ENCODE results near the gene ZSWIM5.
A peak's percentile ranks its signal among the peaks of the same experiment; 100 is the strongest.

ZSWIM5 gene

DNA sequence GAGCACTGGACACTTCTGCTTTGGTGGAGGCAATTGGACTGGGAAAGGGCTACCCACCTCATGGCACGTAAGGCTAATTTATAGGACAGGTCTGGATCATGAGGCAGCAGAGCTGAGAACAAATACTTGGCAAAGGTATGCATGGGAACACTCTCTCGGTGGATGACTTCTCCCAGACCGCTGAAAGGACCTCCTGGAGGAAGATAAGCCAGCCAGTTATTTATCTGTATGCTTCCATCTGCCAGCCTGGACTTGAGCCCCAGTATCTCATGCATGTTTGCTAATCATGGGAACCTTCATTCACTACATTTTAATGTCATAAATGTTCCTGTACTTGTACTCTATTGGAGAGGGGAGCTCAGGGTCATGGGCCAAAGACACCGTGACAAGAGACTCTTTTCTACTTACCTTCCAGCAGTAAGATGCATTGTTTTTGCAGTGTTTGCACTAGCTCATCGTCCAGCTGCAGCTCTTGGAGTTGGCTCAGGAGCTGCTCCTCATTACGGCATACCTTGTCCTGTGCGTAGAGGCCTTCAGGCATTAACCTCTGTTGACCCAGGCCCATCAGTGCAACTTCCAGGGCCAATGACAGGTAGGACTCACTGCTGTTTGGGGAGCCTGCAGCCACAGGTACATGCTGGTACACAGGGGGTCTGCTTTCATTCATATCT, 170.6 kb downstream of the ZSWIM5 start:
- Histone ChIP-seq H4K20me1 (ENCODE audit: insufficient read depth, low read length) (no peaks in the 10 kb centered on the region), H3K4me3 (ENCODE audit: low read length) (no peak overlapping the region), H2AFZ (ENCODE audit: low read length) (no peak overlapping the region), H3K4me1 (ENCODE audit: low read length) (0 out of 2 replicates have a peak, but pooled peaks cover 4% of the 10 kb centered on the region), H3K79me2 (ENCODE audit: low read length) (no peaks in the 10 kb centered on the region), H3K9ac (ENCODE audit: low read length) (no peak overlapping the region), H3K4me2 (ENCODE audit: low read depth, low read length) (no peak overlapping the region), H3F3A (ENCODE audit: insufficient read depth, low read length) (no peaks in the 10 kb centered on the region), H3K9me3 (replicated peaks; ENCODE audit: insufficient read depth, low read length) (no peaks in the 10 kb centered on the region), H3K27me3 (replicated peaks; ENCODE audit: insufficient read depth, low read length) (no peaks in the 10 kb centered on the region), H3K27ac (ENCODE audit: low read length) (no peak overlapping the region), H3K9me2 (replicated peaks; ENCODE audit: insufficient read depth, low read length) (no peaks in the 10 kb centered on the region), H3K36me3 (replicated peaks; ENCODE audit: insufficient read depth, low read length) (no peaks in the 10 kb centered on the region)
- DNase-seq, result no peak
- TF ChIP-seq EZH2 (optimal IDR thresholded peaks at IDR 0.05; ENCODE audit: low read depth, low read length), result no peak
- TF ChIP-seq, protein P1, sequence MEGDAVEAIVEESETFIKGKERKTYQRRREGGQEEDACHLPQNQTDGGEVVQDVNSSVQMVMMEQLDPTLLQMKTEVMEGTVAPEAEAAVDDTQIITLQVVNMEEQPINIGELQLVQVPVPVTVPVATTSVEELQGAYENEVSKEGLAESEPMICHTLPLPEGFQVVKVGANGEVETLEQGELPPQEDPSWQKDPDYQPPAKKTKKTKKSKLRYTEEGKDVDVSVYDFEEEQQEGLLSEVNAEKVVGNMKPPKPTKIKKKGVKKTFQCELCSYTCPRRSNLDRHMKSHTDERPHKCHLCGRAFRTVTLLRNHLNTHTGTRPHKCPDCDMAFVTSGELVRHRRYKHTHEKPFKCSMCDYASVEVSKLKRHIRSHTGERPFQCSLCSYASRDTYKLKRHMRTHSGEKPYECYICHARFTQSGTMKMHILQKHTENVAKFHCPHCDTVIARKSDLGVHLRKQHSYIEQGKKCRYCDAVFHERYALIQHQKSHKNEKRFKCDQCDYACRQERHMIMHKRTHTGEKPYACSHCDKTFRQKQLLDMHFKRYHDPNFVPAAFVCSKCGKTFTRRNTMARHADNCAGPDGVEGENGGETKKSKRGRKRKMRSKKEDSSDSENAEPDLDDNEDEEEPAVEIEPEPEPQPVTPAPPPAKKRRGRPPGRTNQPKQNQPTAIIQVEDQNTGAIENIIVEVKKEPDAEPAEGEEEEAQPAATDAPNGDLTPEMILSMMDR (IDR thresholded peaks at IDR 0.05; ENCODE audit: low read length), result no peak
- TF ChIP-seq EZH2phosphoT487 (IDR thresholded peaks at IDR 0.05; ENCODE audit: low read length), result no peak

DNA sequence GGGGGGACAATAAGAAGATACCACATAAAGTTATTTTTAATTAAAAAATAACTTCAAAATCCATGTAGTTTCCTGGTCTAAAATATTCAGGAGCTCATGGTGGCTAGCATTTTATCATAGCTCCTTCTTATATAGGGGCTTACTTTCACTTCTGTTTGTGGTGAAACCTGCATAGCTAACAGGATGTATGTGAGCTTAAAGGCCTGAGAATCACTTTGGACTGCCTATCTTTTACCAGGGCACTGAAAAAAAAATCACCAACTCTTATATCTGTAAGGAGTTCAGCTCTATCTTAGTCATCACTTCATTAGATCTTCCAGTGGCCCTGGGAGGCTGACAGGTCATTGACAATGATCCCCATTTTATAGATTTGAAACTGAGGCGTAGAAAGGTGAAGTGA, 173.0 kb downstream of the ZSWIM5 start:
- Histone ChIP-seq H3K4me2 (ENCODE audit: low read depth, low read length) (no peak overlapping the region), H4K20me1 (ENCODE audit: insufficient read depth, low read length) (no peaks in the 10 kb centered on the region), H3K27me3 (replicated peaks; ENCODE audit: insufficient read depth, low read length) (no peaks in the 10 kb centered on the region), H3K27ac (ENCODE audit: low read length) (no peak overlapping the region), H3F3A (ENCODE audit: insufficient read depth, low read length) (no peaks in the 10 kb centered on the region), H3K4me1 (ENCODE audit: low read length) (0 out of 2 replicates have a peak, but pooled peaks cover 4% of the 10 kb centered on the region), H3K36me3 (replicated peaks; ENCODE audit: insufficient read depth, low read length) (no peaks in the 10 kb centered on the region), H2AFZ (ENCODE audit: low read length) (no peak overlapping the region), H3K4me3 (ENCODE audit: low read length) (no peak overlapping the region), H3K9ac (ENCODE audit: low read length) (no peak overlapping the region), H3K9me2 (replicated peaks; ENCODE audit: insufficient read depth, low read length) (no peaks in the 10 kb centered on the region), H3K9me3 (replicated peaks; ENCODE audit: insufficient read depth, low read length) (no peaks in the 10 kb centered on the region), H3K79me2 (ENCODE audit: low read length) (no peaks in the 10 kb centered on the region)
- TF ChIP-seq, protein P1 (IDR thresholded peaks at IDR 0.05; ENCODE audit: low read length), result no peak
- TF ChIP-seq EZH2 (optimal IDR thresholded peaks at IDR 0.05; ENCODE audit: low read depth, low read length) (no peak), EZH2phosphoT487 (IDR thresholded peaks at IDR 0.05; ENCODE audit: low read length) (no peak)
- peak; percentile 75 for DNase-seq

DNA sequence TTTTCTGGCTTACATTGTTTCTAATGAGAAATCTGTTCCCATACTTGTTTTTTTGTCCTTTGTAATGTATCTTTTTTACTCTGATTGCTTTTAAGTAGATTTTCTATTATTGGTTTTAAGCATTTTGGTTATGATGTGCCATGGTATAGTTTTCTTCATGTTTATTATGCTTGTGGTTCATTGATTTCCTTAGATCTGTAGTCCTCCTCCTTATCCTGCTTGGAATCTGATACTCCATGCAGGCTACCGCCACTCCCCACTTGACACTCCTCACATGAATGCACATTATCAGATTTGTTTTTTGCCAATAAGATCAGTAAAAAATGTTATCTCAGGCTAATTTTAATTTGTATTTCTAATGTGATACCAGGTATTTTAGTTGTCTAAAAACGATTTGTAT, 173.6 kb downstream of the ZSWIM5 start:
- H3K27me3 ChIP-seq (replicated peaks; ENCODE audit: insufficient read depth, low read length), result no peaks in the 10 kb centered on the region
- no peaks in the 10 kb centered on the region for H3K9me2 ChIP-seq (replicated peaks; ENCODE audit: insufficient read depth, low read length)
- no peaks in the 10 kb centered on the region for H3K79me2 ChIP-seq (ENCODE audit: low read length)
- H3K9ac ChIP-seq (ENCODE audit: low read length), result no peak overlapping the region
- H3F3A ChIP-seq (ENCODE audit: insufficient read depth, low read length), result no peaks in the 10 kb centered on the region
- 0 out of 2 replicates have a peak, but pooled peaks cover 4% of the 10 kb centered on the region for H3K4me1 ChIP-seq (ENCODE audit: low read length)
- no peak for DNase-seq
- H2AFZ ChIP-seq (ENCODE audit: low read length), result no peak overlapping the region
- H4K20me1 ChIP-seq (ENCODE audit: insufficient read depth, low read length), result no peaks in the 10 kb centered on the region
- no peak overlapping the region for H3K4me2 ChIP-seq (ENCODE audit: low read depth, low read length)
- H3K9me3 ChIP-seq (replicated peaks; ENCODE audit: insufficient read depth, low read length), result no peaks in the 10 kb centered on the region
- no peak overlapping the region for H3K27ac ChIP-seq (ENCODE audit: low read length)
- H3K4me3 ChIP-seq (ENCODE audit: low read length), result no peak overlapping the region
- H3K36me3 ChIP-seq (replicated peaks; ENCODE audit: insufficient read depth, low read length), result no peaks in the 10 kb centered on the region
- TF ChIP-seq, protein P1 (IDR thresholded peaks at IDR 0.05; ENCODE audit: low read length), result no peak
- TF ChIP-seq EZH2phosphoT487 (IDR thresholded peaks at IDR 0.05; ENCODE audit: low read length) (no peak), EZH2 (optimal IDR thresholded peaks at IDR 0.05; ENCODE audit: low read depth, low read length) (no peak)
